Body of pancreas (tissue), 4 donors: ENCODE results near the gene SLC16A8. TPM values are rescaled to one million over a fixed set of nuclear protein-coding genes. Genes with fewer than 3 reads are reported as not detected.

Experiments
- ATAC-seq: fragments of 150-250 bp; one replicate; pipeline ENCODE4 v1.9.1; 2016
- DNase-seq, 4 donors: peaks; one replicate each; pipeline ENCODE4 v3.0.0-alpha.2; 2019
- H3K27ac ChIP-seq, 4 donors: fragments of 200-600 bp; sonication (generic); 1 replicate in 3 of 4; 2 replicates in 1 of 4; pipeline versions ENCODE4 v1.5.1 to v1.6.1; 2016 to 2019; ENCODE audit warnings: mild to moderate bottlenecking in 1 of 4, mixed read lengths in 1 of 4, moderate library complexity in 1 of 4
- H3K27me3 ChIP-seq, 2 donors: fragments of 200-600 bp; sonication (generic); one replicate each; pipeline ENCODE4 v1.6.0; 2016; ENCODE audit warnings: mild to moderate bottlenecking in 1 of 2
- H3K36me3 ChIP-seq, 2 donors: fragments of 200-600 bp; sonication (generic); replicated peaks in 1 of 2; 2 replicates each; pipeline ENCODE4 v1.5.1; 2016; ENCODE audit warnings: low read depth in 2 of 2; ENCODE audit not compliant: insufficient read depth in 1 of 2
- H3K4me1 ChIP-seq: fragments of 200-600 bp; sonication (generic); one replicate; pipeline ENCODE4 v1.6.0; 2016
- H3K4me3 ChIP-seq, 2 donors: fragments of 200-600 bp; sonication (generic); 1 replicate in 1 of 2; 2 replicates in 1 of 2; pipeline ENCODE4 v1.5.1; 2016 to 2019
- H3K9me3 ChIP-seq, 3 donors: fragments of 200-600 bp; sonication (generic); 1 replicate in 2 of 3; 2 replicates in 1 of 3; pipeline ENCODE4 v1.5.1; 2016
- CTCF ChIP-seq, 7 experiments: fragments of 450-650 bp in 4 of 7; fragments of 200-600 bp in 3 of 7; sonication (generic) in 3 of 7; IDR thresholded peaks; one replicate each; pipeline ENCODE4 v1.5.1; 2016 to 2019; ENCODE audit warnings: antibody characterized with exemption in 7 of 7
- POLR2A ChIP-seq, 3 donors: fragments of 450-650 bp; IDR thresholded peaks; one replicate each; pipeline ENCODE4 v1.6.1; 2016; ENCODE audit warnings: antibody characterized with exemption in 3 of 3, mild to moderate bottlenecking in 2 of 3
- WGBS, 2 donors: methylation state at CpG; one replicate each; pipeline ENCODE4 v1.1.5; 2017; 5-methylcytosine and 5-hydroxymethylcytosine counted together
- intact Hi-C: fragments of 100-400 bp; cut with DNase I; formaldehyde crosslinking; loops from one replicate; pipeline ENCODE4 v1.15.1; 2023
- total RNA-seq, 2 donors: library from RNA; depleted of rRNA; stranded (reverse); fragments of >200 nt; gene quantifications; one replicate each; pipeline ENCODE4 v1.1.0, GENCODE V29; 2016

SLC16A8 gene
- total RNA-seq, 2 donors from 2014 or later = not detected

GRCh38 chr22:38131399-38131798 is 47.4 kb upstream of the SLC16A8 start:
- Histone ChIP-seq H3K27ac (no peak overlapping the region), H3K27me3 (no peaks in the 10 kb centered on the region), H3K4me3 (no peak overlapping the region), H3K9me3 (no peaks in the 10 kb centered on the region), H3K4me1 (no peaks in the 10 kb centered on the region), H3K36me3 (no peaks in the 10 kb centered on the region)
- TF ChIP-seq CTCF (IDR thresholded peaks at IDR 0.05) = no peak
- TF ChIP-seq POLR2A (IDR thresholded peaks at IDR 0.05) = no peak
- intact Hi-C loops = no loop called here
- WGBS, 2 donors = 68 to 73% methylated on average over 2 of the region's 2 CpGs
- no peak for DNase-seq
- ATAC-seq = no peak

- intact Hi-C loops = no loop called here
- ATAC-seq (no peak), DNase-seq (no peak)
- no peak for TF ChIP-seq POLR2A (IDR thresholded peaks at IDR 0.05)
- TF ChIP-seq CTCF (IDR thresholded peaks at IDR 0.05) = no peak
- Histone ChIP-seq H3K27me3 (no peaks in the 10 kb centered on the region), H3K4me1 (no peaks in the 10 kb centered on the region), H3K9me3 (no peaks in the 10 kb centered on the region), H3K36me3 (no peaks in the 10 kb centered on the region), H3K4me3 (no peak overlapping the region), H3K27ac (no peak overlapping the region)
- 80 to 90% methylated on average over 1 to 9 of the region's 9 CpGs for WGBS, 2 donors
These were observed 45.9 kb upstream of the SLC16A8 start for GRCh38 chr22:38129856-38130255.

- ATAC-seq (no peak), DNase-seq (no peak)
- TF ChIP-seq POLR2A (IDR thresholded peaks at IDR 0.05) (no peak), CTCF (IDR thresholded peaks at IDR 0.05) (no peak)
- Histone ChIP-seq H3K4me1 (no peaks in the 10 kb centered on the region), H3K27ac (no peak overlapping the region), H3K27me3 (no peaks in the 10 kb centered on the region), H3K9me3 (no peaks in the 10 kb centered on the region), H3K4me3 (no peak overlapping the region), H3K36me3 (no peaks in the 10 kb centered on the region)
- 85 to 100% methylated on average over 2 to 10 of the region's 10 CpGs for WGBS, 2 donors
- intact Hi-C loops = no loop called here
These were observed 45.0 kb upstream of the SLC16A8 start for GRCh38 chr22:38129021-38129420.

GRCh38 chr22:38127869-38128268 is 43.9 kb upstream of the SLC16A8 start:
- Histone ChIP-seq H3K27me3 (no peaks in the 10 kb centered on the region), H3K4me3 (no peak overlapping the region), H3K9me3 (no peaks in the 10 kb centered on the region), H3K27ac (no peak overlapping the region), H3K36me3 (no peaks in the 10 kb centered on the region), H3K4me1 (no peaks in the 10 kb centered on the region)
- DNase-seq (no peak), ATAC-seq (no peak)
- intact Hi-C loops = no loop called here
- 91 to 100% methylated on average over 7 to 9 of the region's 9 CpGs for WGBS, 2 donors
- no peak for TF ChIP-seq CTCF (IDR thresholded peaks at IDR 0.05)
- TF ChIP-seq POLR2A (IDR thresholded peaks at IDR 0.05) = no peak

- DNase-seq (no peak), ATAC-seq (no peak)
- Histone ChIP-seq H3K27me3 (no peaks in the 10 kb centered on the region), H3K9me3 (no peaks in the 10 kb centered on the region), H3K4me1 (no peaks in the 10 kb centered on the region), H3K36me3 (no peaks in the 10 kb centered on the region), H3K27ac (no peak overlapping the region), H3K4me3 (no peak overlapping the region)
- WGBS, 2 donors = 91 to 95% methylated on average over 19 to 23 of the region's 23 CpGs
- intact Hi-C loops = no loop called here
- no peak for TF ChIP-seq POLR2A (IDR thresholded peaks at IDR 0.05)
- no peak for TF ChIP-seq CTCF (IDR thresholded peaks at IDR 0.05)
These were observed 43.1 kb upstream of the SLC16A8 start for GRCh38 chr22:38126928-38127668.
